OCI-LY7 (cell line): ENCODE results near the gene CBFB. TPM values are rescaled to one million over a fixed set of nuclear protein-coding genes. Genes with fewer than 3 reads are reported as not detected.

Experiments
- BruUV-seq: library from RNA; stranded (reverse); fragments of 400-500 nt; replicated peaks from 2 replicates; lab custom pipeline; 2021; lab: Mats Ljungman, UMichigan
- CTCF ChIA-PET: fragments of 300-600 bp; sonication (Branson Sonifier 250); formaldehyde crosslinking; loops from one replicate; lab custom pipeline; 2022; ENCODE audit warnings: antibody characterized with exemption; ENCODE audit not compliant: unreplicated experiment; lab: Charles Lee
- POLR2A ChIA-PET: fragments of 300-600 bp; sonication (Branson Sonifier 250); formaldehyde crosslinking; loops from one replicate; lab custom pipeline; 2022; ENCODE audit warnings: antibody characterized with exemption; lab: Charles Lee
- DNase-seq: peaks from one replicate; pipeline ENCODE4 v3.0.0-alpha.2; 2015; ENCODE audit warnings: low spot score
- H2AFZ ChIP-seq: fragments of 200-600 bp; sonication (generic), shearing (Covaris generic); 2 replicates; pipeline ENCODE4 v1.6.1; 2014; ENCODE audit warnings: mild to moderate bottlenecking, antibody characterized with exemption, low read length, moderate library complexity
- H3K27ac ChIP-seq: fragments of 200-600 bp; sonication (generic); 2 replicates; pipeline ENCODE4 v1.5.1; 2014; ENCODE audit warnings: mixed run types, low read depth, mild to moderate bottlenecking, moderate library complexity, low read length, inconsistent platforms; ENCODE audit not compliant: poor library complexity, severe bottlenecking
- H3K36me3 ChIP-seq: fragments of 200-600 bp; sonication (generic); 2 replicates; pipeline ENCODE4 v1.6.1; 2014; ENCODE audit warnings: mild to moderate bottlenecking, antibody characterized with exemption, low read length, moderate library complexity, mixed read lengths; ENCODE audit not compliant: insufficient read depth
- H3K4me1 ChIP-seq: fragments of 200-600 bp; sonication (generic); 2 replicates; pipeline ENCODE4 v1.5.1; 2014; ENCODE audit warnings: mild to moderate bottlenecking, low read length; ENCODE audit not compliant: insufficient read depth, poor library complexity, severe bottlenecking
- H3K4me2 ChIP-seq: fragments of 200-600 bp; sonication (generic); 2 replicates; pipeline ENCODE4 v1.6.1; 2014; ENCODE audit warnings: mild to moderate bottlenecking, low read length
- H3K4me3 ChIP-seq: fragments of 200-600 bp; sonication (generic); 2 replicates; pipeline ENCODE4 v1.5.1; 2014; ENCODE audit warnings: mild to moderate bottlenecking, low read depth, low read length; ENCODE audit not compliant: poor library complexity, severe bottlenecking
- H3K79me2 ChIP-seq: fragments of 200-600 bp; sonication (generic); 2 replicates; pipeline ENCODE4 v1.6.1; 2016; ENCODE audit warnings: low read depth, mild to moderate bottlenecking, low read length, moderate library complexity, mixed read lengths; ENCODE audit not compliant: insufficient read depth
- H3K9me2 ChIP-seq: fragments of 200-600 bp; sonication (generic); 2 replicates; pipeline ENCODE4 v1.6.1; 2016; ENCODE audit warnings: mild to moderate bottlenecking, low read length, mixed read lengths; ENCODE audit not compliant: insufficient read depth
- H3K9me3 ChIP-seq: fragments of 200-600 bp; sonication (generic); 2 replicates; pipeline ENCODE4 v1.6.1; 2014; ENCODE audit warnings: mild to moderate bottlenecking, mixed run types, low read length, mixed read lengths
- H4K20me1 ChIP-seq: fragments of 200-600 bp; sonication (generic); 2 replicates; pipeline ENCODE4 v1.6.1; 2014; ENCODE audit warnings: mild to moderate bottlenecking, antibody characterized with exemption, low read length, moderate library complexity, mixed read lengths; ENCODE audit not compliant: insufficient read depth
- EZH2phosphoT487 ChIP-seq: fragments of 200-600 bp; sonication (generic); IDR thresholded peaks from 2 replicates; pipeline ENCODE4 v1.6.1; 2018; ENCODE audit warnings: low read depth, borderline replicate concordance, mild to moderate bottlenecking, mixed run types, antibody characterized with exemption, low read length, moderate library complexity, mixed read lengths
- intact Hi-C: fragments of 100-400 bp; cut with micrococcal nuclease; formaldehyde crosslinking; loops from one replicate; pipeline ENCODE4 v1.10.0; 2022; ENCODE audit not compliant: unreplicated experiment
- total RNA-seq, 2 experiments: library from RNA; depleted of rRNA in 1 of 2; stranded (reverse); fragments of >200 nt in 1 of 2; shearing (Covaris generic) in 1 of 2; gene quantifications; 2 replicates each; pipeline ENCODE4 v1.2.3, GENCODE V29; 2014 to 2022
- TF ChIP-seq, protein P1 (sequence below): fragments of 200-600 bp; sonication (generic); conservative IDR thresholded peaks from 2 replicates; pipeline ENCODE4 v1.5.1; 2014; ENCODE audit warnings: mild to moderate bottlenecking, antibody characterized with exemption, low read length, moderate library complexity, mixed read lengths

CBFB gene
- total RNA-seq, 2 experiments from 2014 or later, result 93.5 to 151 TPM

GRCh38 chr16:67137605-67138004, 108.7 kb downstream of the CBFB start:
- intact Hi-C loops, result no loop called here
- H3K4me2 ChIP-seq, result no peak overlapping the region
- H4K20me1 ChIP-seq, result no peaks in the 10 kb centered on the region
- no peaks in the 10 kb centered on the region for H3K9me3 ChIP-seq
- H2AFZ ChIP-seq, result no peak overlapping the region
- no peak for TF ChIP-seq EZH2phosphoT487
- TF ChIP-seq, protein P1, sequence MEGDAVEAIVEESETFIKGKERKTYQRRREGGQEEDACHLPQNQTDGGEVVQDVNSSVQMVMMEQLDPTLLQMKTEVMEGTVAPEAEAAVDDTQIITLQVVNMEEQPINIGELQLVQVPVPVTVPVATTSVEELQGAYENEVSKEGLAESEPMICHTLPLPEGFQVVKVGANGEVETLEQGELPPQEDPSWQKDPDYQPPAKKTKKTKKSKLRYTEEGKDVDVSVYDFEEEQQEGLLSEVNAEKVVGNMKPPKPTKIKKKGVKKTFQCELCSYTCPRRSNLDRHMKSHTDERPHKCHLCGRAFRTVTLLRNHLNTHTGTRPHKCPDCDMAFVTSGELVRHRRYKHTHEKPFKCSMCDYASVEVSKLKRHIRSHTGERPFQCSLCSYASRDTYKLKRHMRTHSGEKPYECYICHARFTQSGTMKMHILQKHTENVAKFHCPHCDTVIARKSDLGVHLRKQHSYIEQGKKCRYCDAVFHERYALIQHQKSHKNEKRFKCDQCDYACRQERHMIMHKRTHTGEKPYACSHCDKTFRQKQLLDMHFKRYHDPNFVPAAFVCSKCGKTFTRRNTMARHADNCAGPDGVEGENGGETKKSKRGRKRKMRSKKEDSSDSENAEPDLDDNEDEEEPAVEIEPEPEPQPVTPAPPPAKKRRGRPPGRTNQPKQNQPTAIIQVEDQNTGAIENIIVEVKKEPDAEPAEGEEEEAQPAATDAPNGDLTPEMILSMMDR, result no peak
- H3K36me3 ChIP-seq, result peaks cover 87% of the 10 kb centered on the region
- no peaks in the 10 kb centered on the region for H3K79me2 ChIP-seq
- no peaks in the 10 kb centered on the region for H3K4me1 ChIP-seq
- ChIA-PET POLR2A (no interaction called here), CTCF (no interaction called here)
- no peaks in the 10 kb centered on the region for H3K9me2 ChIP-seq
- no peak overlapping the region for H3K27ac ChIP-seq
- H3K4me3 ChIP-seq, result no peak overlapping the region
- no TSS peak for BruUV-seq
- DNase-seq, result no peak

GRCh38 chr16:67141391-67141790, 112.4 kb downstream of the CBFB start:
- no peak overlapping the region for H2AFZ ChIP-seq
- BruUV-seq, result no TSS peak
- no peaks in the 10 kb centered on the region for H3K9me2 ChIP-seq
- H3K4me1 ChIP-seq, result no peaks in the 10 kb centered on the region
- H3K4me2 ChIP-seq, result no peak overlapping the region
- no peaks in the 10 kb centered on the region for H3K9me3 ChIP-seq
- TF ChIP-seq, protein P1, result no peak
- no peak for TF ChIP-seq EZH2phosphoT487
- CTCF ChIA-PET, result no interaction called here
- intact Hi-C loops, result no loop called here
- H3K27ac ChIP-seq, result no peak overlapping the region
- POLR2A ChIA-PET, result interaction anchor here (0.7 to 1.4 kb wide), 3 partner anchors 9 to 27 kb away, joined by 3 read pairs; no protein-coding TSS in a partner anchor
- H3K4me3 ChIP-seq, result no peak overlapping the region
- no peak for DNase-seq
- H4K20me1 ChIP-seq, result no peaks in the 10 kb centered on the region
- H3K79me2 ChIP-seq, result no peaks in the 10 kb centered on the region
- H3K36me3 ChIP-seq, result peaks cover 92% of the 10 kb centered on the region

DNA sequence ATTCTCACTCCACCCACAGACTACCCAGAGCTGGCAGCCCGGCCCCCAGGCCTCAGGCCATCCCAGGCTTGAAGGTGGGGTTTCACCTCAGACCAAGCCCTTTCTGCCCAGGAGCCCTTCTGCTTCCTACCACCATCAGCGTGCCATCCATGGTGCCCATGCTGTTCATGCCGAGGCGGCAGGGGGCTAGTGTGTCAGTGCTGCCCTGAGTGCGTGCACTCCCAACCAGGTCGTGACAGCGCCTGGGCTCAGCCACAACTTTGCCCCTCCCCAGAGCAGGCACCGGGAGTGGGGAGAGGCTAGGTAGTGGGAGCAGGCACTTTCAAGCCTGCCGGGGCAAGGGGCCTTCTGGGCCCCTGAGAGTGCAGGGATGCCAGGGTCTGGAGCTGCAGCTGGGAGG, 113.4 kb downstream of the CBFB start:
- intact Hi-C loops, result no loop called here

More for the DNA sequence above, 113.4 kb downstream of the CBFB start:
- Histone ChIP-seq H3K27ac (no peak overlapping the region), H3K4me1 (no peaks in the 10 kb centered on the region), H4K20me1 (no peaks in the 10 kb centered on the region), H3K36me3 (peaks cover 94% of the 10 kb centered on the region), H3K9me2 (no peaks in the 10 kb centered on the region), H3K4me3 (no peak overlapping the region), H2AFZ (no peak overlapping the region), H3K79me2 (no peaks in the 10 kb centered on the region), H3K9me3 (no peaks in the 10 kb centered on the region), H3K4me2 (no peak overlapping the region)
- ChIA-PET POLR2A (no interaction called here), CTCF (no interaction called here)
- no peak for DNase-seq
- no peak for TF ChIP-seq EZH2phosphoT487
- TF ChIP-seq, protein P1, result no peak
- BruUV-seq, result no TSS peak
